Endothelial cell (in vitro differentiated cells): Measurements from ENCODE around the gene GLOD4. TPM values are rescaled to one million over a fixed set of nuclear protein-coding genes. Genes with fewer than 3 reads are reported as not detected.

ENCODE experiments used
- DNase-seq: peaks from one replicate; pipeline ENCODE4 v3.0.0; 2021; ENCODE audit warnings: low spot score
- H3K27ac Mint-ChIP-seq: one replicate; pipeline ENCODE4 v1.8.0; 2021; ENCODE audit warnings: mixed read lengths, inconsistent platforms; ENCODE audit not compliant: unreplicated experiment
- H3K27me3 Mint-ChIP-seq: one replicate; pipeline ENCODE4 v1.8.0; 2021; ENCODE audit warnings: mild to moderate bottlenecking, moderate library complexity, mixed read lengths, inconsistent platforms; ENCODE audit not compliant: unreplicated experiment
- H3K36me3 Mint-ChIP-seq: one replicate; pipeline ENCODE4 v1.8.0; 2021; ENCODE audit warnings: mild to moderate bottlenecking, low read depth, mixed read lengths, inconsistent platforms; ENCODE audit not compliant: unreplicated experiment
- H3K4me1 Mint-ChIP-seq: one replicate; pipeline ENCODE4 v1.8.0; 2021; ENCODE audit warnings: mild to moderate bottlenecking, mixed read lengths, inconsistent platforms; ENCODE audit not compliant: unreplicated experiment
- H3K4me3 Mint-ChIP-seq: one replicate; pipeline ENCODE4 v1.8.0; 2021; ENCODE audit warnings: mild to moderate bottlenecking, mixed read lengths, inconsistent platforms; ENCODE audit not compliant: unreplicated experiment
- H3K9me3 Mint-ChIP-seq: one replicate; pipeline ENCODE4 v1.8.0; 2021; ENCODE audit warnings: mixed read lengths, inconsistent platforms; ENCODE audit not compliant: unreplicated experiment
- CTCF ChIP-seq: fragments of 200-600 bp; sonication (generic); IDR thresholded peaks from one replicate; pipeline ENCODE4 v1.5.0; 2021; ENCODE audit warnings: antibody characterized with exemption; ENCODE audit not compliant: unreplicated experiment
- total RNA-seq: library from RNA; stranded (reverse); fragmentation: NEBNext Ultra II Directional; extraction: Animal tissue kit (Norgen Biotek cat#: 25700); gene quantifications from one replicate; pipeline ENCODE4 v1.2.1, GENCODE V29; 2021; ENCODE audit not compliant: unreplicated experiment

Gene GLOD4
- total RNA-seq, 1 donor from 2014 or later, result 93.9 TPM

- Mint-ChIP-seq H3K4me1 (peaks cover 13% of the 10 kb centered on the region), H3K27ac (no peak overlapping the region), H3K36me3 (no peaks in the 10 kb centered on the region), H3K27me3 (no peaks in the 10 kb centered on the region), H3K4me3 (no peak overlapping the region), H3K9me3 (no peaks in the 10 kb centered on the region)
- no peak for DNase-seq
- no peak for TF ChIP-seq CTCF
Observed at GRCh38 chr17:718075-718474, 64.0 kb downstream of the GLOD4 start.

Other genes starting within 250 kb of the GLOD4 start
- 60.0 TPM for gene VPS53, start 67.4 kb downstream of the GLOD4 start, total RNA-seq
- 24.6 TPM for gene TLCD3A, start 49.7 kb downstream of the GLOD4 start, total RNA-seq
- 17.7 TPM for gene GEMIN4, start 30.0 kb downstream of the GLOD4 start, total RNA-seq
- gene MRM3, start 73 bp upstream of the GLOD4 start, total RNA-seq, result 15.9 TPM
- 53.9 TPM for gene NXN, start 197.5 kb upstream of the GLOD4 start, total RNA-seq
- 17.1 TPM for gene TIMM22, start 214.8 kb upstream of the GLOD4 start, total RNA-seq